HFFc6 (cell line): ENCODE results near the gene TAS1R2. TPM values are rescaled to one million over a fixed set of nuclear protein-coding genes. Genes with fewer than 3 reads are reported as not detected.

Experiments
- DNase-seq: peaks from one replicate; pipeline ENCODE4 v3.0.0-alpha.2; 2018
- H3K27ac Mint-ChIP-seq: 2 replicates; pipeline ENCODE4 v1.8.0; 2020; ENCODE audit warnings: mild to moderate bottlenecking, mixed read lengths
- H3K27me3 Mint-ChIP-seq: 2 replicates; pipeline ENCODE4 v1.8.0; 2021; ENCODE audit warnings: mild to moderate bottlenecking, moderate library complexity, mixed read lengths; ENCODE audit not compliant: insufficient read depth
- H3K36me3 Mint-ChIP-seq: 2 replicates; pipeline ENCODE4 v1.8.0; 2021; ENCODE audit warnings: low read depth, mixed read lengths
- H3K4me1 Mint-ChIP-seq: 2 replicates; pipeline ENCODE4 v1.8.0; 2020; ENCODE audit warnings: low read depth, mixed read lengths
- H3K4me3 Mint-ChIP-seq: 2 replicates; pipeline ENCODE4 v1.8.0; 2020; ENCODE audit warnings: mild to moderate bottlenecking, moderate library complexity, mixed read lengths
- H3K9me3 Mint-ChIP-seq: 2 replicates; pipeline ENCODE4 v1.8.0; 2020; ENCODE audit warnings: mild to moderate bottlenecking, mixed read lengths
- CTCF ChIP-seq: fragments of 200-600 bp; sonication (generic); IDR thresholded peaks from 2 replicates; pipeline ENCODE4 v1.5.0; 2021; ENCODE audit warnings: antibody characterized with exemption, mild to moderate bottlenecking
- total RNA-seq, 6 experiments: library from RNA; stranded (reverse); fragmentation: NEBNext Ultra II Directional; extraction: Animal tissue kit (Norgen Biotek cat#: 25700); gene quantifications; 2 replicates in 1 of 6; 3 replicates in 5 of 6; pipeline ENCODE4 v1.2.3, GENCODE V29; 2021

Gene TAS1R2
- total RNA-seq, 6 experiments from 2014 or later = not detected

- 0 out of 2 replicates have a peak, but pooled peaks cover 2% of the 10 kb centered on the region for H3K27me3 Mint-ChIP-seq
- H3K9me3 Mint-ChIP-seq = no peaks in the 10 kb centered on the region
- DNase-seq = peak; percentile 63
- peaks cover 23% of the 10 kb centered on the region for H3K4me1 Mint-ChIP-seq
- H3K27ac Mint-ChIP-seq = no peak overlapping the region
- H3K4me3 Mint-ChIP-seq = no peak overlapping the region
- peaks cover 7% of the 10 kb centered on the region; the same call in 1 of the 2 replicates for H3K36me3 Mint-ChIP-seq
- TF ChIP-seq CTCF = no peak
Observed at GRCh38 chr1:18886003-18886335, 26.5 kb upstream of the TAS1R2 start.

- no peak for TF ChIP-seq CTCF
- H3K36me3 Mint-ChIP-seq = peaks cover 10% of the 10 kb centered on the region; the same call in 1 of the 2 replicates
Observed at GRCh38 chr1:18885311-18886002, 26.0 kb upstream of the TAS1R2 start.

GRCh38 chr1:18884727-18885126 is 25.3 kb upstream of the TAS1R2 start:
- peaks cover 10% of the 10 kb centered on the region; the same call in 1 of the 2 replicates for H3K36me3 Mint-ChIP-seq
- DNase-seq = no peak

More at GRCh38 chr1:18885311-18886002, 26.0 kb upstream of the TAS1R2 start:
- Mint-ChIP-seq H3K9me3 (no peaks in the 10 kb centered on the region), H3K4me1 (peaks cover 18% of the 10 kb centered on the region), H3K27me3 (peaks cover 2% of the 10 kb centered on the region; the same call in 1 of the 2 replicates), H3K27ac (no peak overlapping the region), H3K4me3 (no peak overlapping the region)
- no peak for DNase-seq

GRCh38 chr1:18884419-18884717 is 24.9 kb upstream of the TAS1R2 start:
- Mint-ChIP-seq H3K4me1 (peaks cover 17% of the 10 kb centered on the region), H3K27ac (no peak overlapping the region), H3K36me3 (peaks cover 10% of the 10 kb centered on the region; the same call in 1 of the 2 replicates), H3K4me3 (no peak overlapping the region), H3K9me3 (no peaks in the 10 kb centered on the region), H3K27me3 (peaks cover 2% of the 10 kb centered on the region; the same call in 1 of the 2 replicates)
- DNase-seq = no peak
- peak; percentile 67 for TF ChIP-seq CTCF

More at GRCh38 chr1:18884727-18885126, 25.3 kb upstream of the TAS1R2 start:
- no peak for TF ChIP-seq CTCF
- peaks cover 2% of the 10 kb centered on the region; the same call in 1 of the 2 replicates for H3K27me3 Mint-ChIP-seq
- H3K4me1 Mint-ChIP-seq = peaks cover 17% of the 10 kb centered on the region
- H3K9me3 Mint-ChIP-seq = no peaks in the 10 kb centered on the region
- H3K4me3 Mint-ChIP-seq = no peak overlapping the region
- H3K27ac Mint-ChIP-seq = no peak overlapping the region

- peak; percentile 95 for TF ChIP-seq CTCF
- Mint-ChIP-seq H3K27me3 (peaks cover 2% of the 10 kb centered on the region; the same call in 1 of the 2 replicates), H3K27ac (no peak overlapping the region), H3K9me3 (no peaks in the 10 kb centered on the region), H3K4me1 (peaks cover 17% of the 10 kb centered on the region), H3K4me3 (no peak overlapping the region), H3K36me3 (peaks cover 10% of the 10 kb centered on the region; the same call in 1 of the 2 replicates)
- peak; percentile 50 for DNase-seq
Observed at GRCh38 chr1:18883636-18884418, 24.4 kb upstream of the TAS1R2 start.
